Measurements from ENCODE around the gene MASP1.

MASP1 gene

GRCh38 chr3:187210545-187211327 is 80.8 kb downstream of the MASP1 start:
- Histone ChIP-seq H2AFZ (ENCODE audit: low read depth, low read length) (no peak overlapping the region), H4K91ac (ENCODE audit: low read length) (no peak overlapping the region), H3K4me2 (ENCODE audit: low read length, poor library complexity, severe bottlenecking) (no peak overlapping the region), H3K9ac (ENCODE audit: low read length) (no peak overlapping the region), H2BK15ac (ENCODE audit: low read depth, poor library complexity, severe bottlenecking) (no peak overlapping the region), H3K4ac (ENCODE audit: low read depth in 1 of 2, low read length in 2 of 2) (no peak overlapping the region), H3K27ac (ENCODE audit: low read length, poor library complexity, severe bottlenecking) (no peak overlapping the region), H3K36me3 (ENCODE audit: control insufficient read depth in 1 of 2, insufficient read depth in 2 of 2, low read depth in 1 of 2, low read length in 2 of 2) (no peaks in the 10 kb centered on the region), H3K4me3 (ENCODE audit: insufficient read depth in 1 of 2, low read depth in 1 of 2, low read length in 2 of 2) (no peak overlapping the region), H2BK120ac (ENCODE audit: low read depth, low read length) (no peak overlapping the region), H4K8ac (ENCODE audit: low read length) (no peak overlapping the region), H3K27me3 (ENCODE audit: control insufficient read depth in 1 of 2, insufficient read depth in 1 of 2, low read length in 2 of 2) (no peaks in the 10 kb centered on the region), H3K14ac (ENCODE audit: low read length in 2 of 2) (no peak overlapping the region), H3K4me1 (ENCODE audit: control insufficient read depth, insufficient read depth, low read depth, low read length) (no peaks in the 10 kb centered on the region), H3K23ac (ENCODE audit: low read length in 2 of 2) (no peak overlapping the region), H2BK5ac (ENCODE audit: low read depth, low read length, poor library complexity, severe bottlenecking) (no peak overlapping the region), H3K18ac (ENCODE audit: low read depth in 1 of 2, low read length in 2 of 2) (no peak overlapping the region), H2AK5ac (ENCODE audit: low read length, severe bottlenecking) (no peak overlapping the region), H3K9me3 (ENCODE audit: control insufficient read depth, low read length) (no peaks in the 10 kb centered on the region), H2BK12ac (ENCODE audit: low read length in 2 of 2) (no peak overlapping the region), H3K79me1 (replicated peaks; ENCODE audit: low read length, poor library complexity, severe bottlenecking) (no peaks in the 10 kb centered on the region)
- WGBS: 76% methylated on average over 5 of the region's 6 CpGs
- no peak for DNase-seq

- H3K27me3 ChIP-seq (ENCODE audit: control insufficient read depth in 1 of 2, insufficient read depth in 1 of 2, low read length in 2 of 2): no peaks in the 10 kb centered on the region
- no peak overlapping the region for H2AK5ac ChIP-seq (ENCODE audit: low read length, severe bottlenecking)
- no peak overlapping the region for H2BK120ac ChIP-seq (ENCODE audit: low read depth, low read length)
- no peak overlapping the region for H3K14ac ChIP-seq (ENCODE audit: low read length in 2 of 2)
- H3K4me2 ChIP-seq (ENCODE audit: low read length, poor library complexity, severe bottlenecking): no peak overlapping the region
- H2BK12ac ChIP-seq (ENCODE audit: low read length in 2 of 2): no peak overlapping the region
- no peak overlapping the region for H2BK5ac ChIP-seq (ENCODE audit: low read depth, low read length, poor library complexity, severe bottlenecking)
- no peaks in the 10 kb centered on the region for H3K36me3 ChIP-seq (ENCODE audit: control insufficient read depth in 1 of 2, insufficient read depth in 2 of 2, low read depth in 1 of 2, low read length in 2 of 2)
- no peak overlapping the region for H3K18ac ChIP-seq (ENCODE audit: low read depth in 1 of 2, low read length in 2 of 2)
- no peak overlapping the region for H3K23ac ChIP-seq (ENCODE audit: low read length in 2 of 2)
- no peaks in the 10 kb centered on the region for H3K4me1 ChIP-seq (ENCODE audit: control insufficient read depth, insufficient read depth, low read depth, low read length)
- no peak for DNase-seq
- H3K27ac ChIP-seq (ENCODE audit: low read length, poor library complexity, severe bottlenecking): no peak overlapping the region
- H2AFZ ChIP-seq (ENCODE audit: low read depth, low read length): no peak overlapping the region
- no peak overlapping the region for H4K8ac ChIP-seq (ENCODE audit: low read length)
- H3K79me1 ChIP-seq (replicated peaks; ENCODE audit: low read length, poor library complexity, severe bottlenecking): no peaks in the 10 kb centered on the region
- no peak overlapping the region for H3K4ac ChIP-seq (ENCODE audit: low read depth in 1 of 2, low read length in 2 of 2)
- no peak overlapping the region for H3K4me3 ChIP-seq (ENCODE audit: insufficient read depth in 1 of 2, low read depth in 1 of 2, low read length in 2 of 2)
- H2BK15ac ChIP-seq (ENCODE audit: low read depth, poor library complexity, severe bottlenecking): no peak overlapping the region
- 82% methylated on average over 1 of the region's 1 CpG for WGBS
- no peaks in the 10 kb centered on the region for H3K9me3 ChIP-seq (ENCODE audit: control insufficient read depth, low read length)
- H4K91ac ChIP-seq (ENCODE audit: low read length): no peak overlapping the region
- no peak overlapping the region for H3K9ac ChIP-seq (ENCODE audit: low read length)
These were observed 81.4 kb downstream of the MASP1 start for GRCh38 chr3:187210091-187210490.

- no peak overlapping the region for H2AFZ ChIP-seq (ENCODE audit: low read depth, low read length)
- H2AK5ac ChIP-seq (ENCODE audit: low read length, severe bottlenecking): no peak overlapping the region
- no peak overlapping the region for H2BK15ac ChIP-seq (ENCODE audit: low read depth, poor library complexity, severe bottlenecking)
- H2BK120ac ChIP-seq (ENCODE audit: low read depth, low read length): no peak overlapping the region
- H2BK5ac ChIP-seq (ENCODE audit: low read depth, low read length, poor library complexity, severe bottlenecking): no peak overlapping the region
- DNase-seq: no peak
- no peak overlapping the region for H3K27ac ChIP-seq (ENCODE audit: low read length, poor library complexity, severe bottlenecking)
- no peaks in the 10 kb centered on the region for H3K79me1 ChIP-seq (replicated peaks; ENCODE audit: low read length, poor library complexity, severe bottlenecking)
- H3K4ac ChIP-seq (ENCODE audit: low read depth in 1 of 2, low read length in 2 of 2): no peak overlapping the region
- no peak overlapping the region for H3K23ac ChIP-seq (ENCODE audit: low read length in 2 of 2)
- no peak overlapping the region for H2BK12ac ChIP-seq (ENCODE audit: low read length in 2 of 2)
- H3K9me3 ChIP-seq (ENCODE audit: control insufficient read depth, low read length): no peaks in the 10 kb centered on the region
- H3K18ac ChIP-seq (ENCODE audit: low read depth in 1 of 2, low read length in 2 of 2): no peak overlapping the region
- H3K14ac ChIP-seq (ENCODE audit: low read length in 2 of 2): no peak overlapping the region
- no peaks in the 10 kb centered on the region for H3K4me1 ChIP-seq (ENCODE audit: control insufficient read depth, insufficient read depth, low read depth, low read length)
- no peak overlapping the region for H3K9ac ChIP-seq (ENCODE audit: low read length)
- H3K4me2 ChIP-seq (ENCODE audit: low read length, poor library complexity, severe bottlenecking): no peak overlapping the region
- no peak overlapping the region for H3K4me3 ChIP-seq (ENCODE audit: insufficient read depth in 1 of 2, low read depth in 1 of 2, low read length in 2 of 2)
- no peaks in the 10 kb centered on the region for H3K27me3 ChIP-seq (ENCODE audit: control insufficient read depth in 1 of 2, insufficient read depth in 1 of 2, low read length in 2 of 2)
- H4K91ac ChIP-seq (ENCODE audit: low read length): no peak overlapping the region
- H4K8ac ChIP-seq (ENCODE audit: low read length): no peak overlapping the region
- H3K36me3 ChIP-seq (ENCODE audit: control insufficient read depth in 1 of 2, insufficient read depth in 2 of 2, low read depth in 1 of 2, low read length in 2 of 2): no peaks in the 10 kb centered on the region
These were observed 82.0 kb downstream of the MASP1 start for GRCh38 chr3:187209491-187209890.

GRCh38 chr3:187208159-187208558 is 83.4 kb downstream of the MASP1 start:
- no peaks in the 10 kb centered on the region for H3K4me1 ChIP-seq (ENCODE audit: control insufficient read depth, insufficient read depth, low read depth, low read length)
- no peaks in the 10 kb centered on the region for H3K9me3 ChIP-seq (ENCODE audit: control insufficient read depth, low read length)
- H3K79me1 ChIP-seq (replicated peaks; ENCODE audit: low read length, poor library complexity, severe bottlenecking): no peaks in the 10 kb centered on the region
- DNase-seq: no peak
- H3K36me3 ChIP-seq (ENCODE audit: control insufficient read depth in 1 of 2, insufficient read depth in 2 of 2, low read depth in 1 of 2, low read length in 2 of 2): no peaks in the 10 kb centered on the region
- no peak overlapping the region for H2BK12ac ChIP-seq (ENCODE audit: low read length in 2 of 2)
- H3K4ac ChIP-seq (ENCODE audit: low read depth in 1 of 2, low read length in 2 of 2): no peak overlapping the region
- no peak overlapping the region for H3K23ac ChIP-seq (ENCODE audit: low read length in 2 of 2)
- H4K91ac ChIP-seq (ENCODE audit: low read length): no peak overlapping the region
- H3K4me2 ChIP-seq (ENCODE audit: low read length, poor library complexity, severe bottlenecking): no peak overlapping the region
- 77% methylated on average over 1 of the region's 1 CpG for WGBS
- H3K27me3 ChIP-seq (ENCODE audit: control insufficient read depth in 1 of 2, insufficient read depth in 1 of 2, low read length in 2 of 2): peaks cover 7 to 8% of the 10 kb centered on the region in 2 experiments
- H3K18ac ChIP-seq (ENCODE audit: low read depth in 1 of 2, low read length in 2 of 2): no peak overlapping the region
- no peak overlapping the region for H2BK5ac ChIP-seq (ENCODE audit: low read depth, low read length, poor library complexity, severe bottlenecking)
- no peak overlapping the region for H3K27ac ChIP-seq (ENCODE audit: low read length, poor library complexity, severe bottlenecking)
- no peak overlapping the region for H2BK15ac ChIP-seq (ENCODE audit: low read depth, poor library complexity, severe bottlenecking)
- H4K8ac ChIP-seq (ENCODE audit: low read length): no peak overlapping the region
- no peak overlapping the region for H2BK120ac ChIP-seq (ENCODE audit: low read depth, low read length)
- no peak overlapping the region for H3K14ac ChIP-seq (ENCODE audit: low read length in 2 of 2)
- H2AK5ac ChIP-seq (ENCODE audit: low read length, severe bottlenecking): no peak overlapping the region
- no peak overlapping the region for H3K4me3 ChIP-seq (ENCODE audit: insufficient read depth in 1 of 2, low read depth in 1 of 2, low read length in 2 of 2)
- H2AFZ ChIP-seq (ENCODE audit: low read depth, low read length): no peak overlapping the region
- no peak overlapping the region for H3K9ac ChIP-seq (ENCODE audit: low read length)

Measured in mesenchymal stem cell (in vitro differentiated cells and primary cell).